Gastrocnemius medialis (tissue), 4 donors: ENCODE data around the gene ROCK1. TPM values are rescaled to one million over a fixed set of nuclear protein-coding genes. Genes with fewer than 3 reads are reported as not detected.

Source experiments
- ATAC-seq, 2 donors: fragments of 150-250 bp; one replicate each; pipeline ENCODE4 v1.9.1; 2016
- DNase-seq, 2 donors: peaks; one replicate each; pipeline ENCODE4 v3.0.0-alpha.2; 2019
- H3K27ac ChIP-seq, 4 donors: fragments of 200-600 bp; sonication (generic); 1 replicate in 1 of 4; 2 replicates in 3 of 4; pipeline ENCODE4 v1.5.1; 2016 to 2018; ENCODE audit warnings: mild to moderate bottlenecking in 2 of 4, moderate library complexity in 1 of 4
- H3K27me3 ChIP-seq, 3 donors: fragments of 200-600 bp; sonication (generic) in 2 of 3; 1 replicate in 1 of 3; 2 replicates in 2 of 3; pipeline versions ENCODE4 v1.5.1 to v1.6.0; 2016 to 2019; ENCODE audit warnings: mild to moderate bottlenecking in 1 of 3, moderate library complexity in 1 of 3
- H3K36me3 ChIP-seq, 2 donors: fragments of 200-600 bp; sonication (generic) in 1 of 2; one replicate each; pipeline ENCODE4 v1.5.1; 2017 to 2018
- H3K4me1 ChIP-seq, 2 donors: fragments of 200-600 bp; sonication (generic) in 1 of 2; one replicate each; pipeline ENCODE4 v1.5.1; 2016 to 2017; ENCODE audit warnings: mild to moderate bottlenecking in 2 of 2
- H3K4me3 ChIP-seq, 4 donors: fragments of 200-600 bp; sonication (generic) in 3 of 4; 1 replicate in 1 of 4; 2 replicates in 3 of 4; pipeline ENCODE4 v1.5.1; 2016 to 2019; ENCODE audit warnings: mild to moderate bottlenecking in 2 of 4
- H3K9me3 ChIP-seq, 3 donors: fragments of 200-600 bp; sonication (generic) in 2 of 3; 1 replicate in 1 of 3; 2 replicates in 2 of 3; pipeline ENCODE4 v1.5.1; 2016 to 2019
- CTCF ChIP-seq, 5 experiments: fragments of 450-650 bp in 3 of 5; fragments of 200-600 bp in 2 of 5; sonication (generic) in 2 of 5; IDR thresholded peaks in 4 of 5; conservative IDR thresholded peaks in 1 of 5; 1 replicate in 4 of 5; 2 replicates in 1 of 5; pipeline ENCODE4 v1.5.1; 2016 to 2019; ENCODE audit warnings: antibody characterized with exemption in 5 of 5, mild to moderate bottlenecking in 3 of 5, moderate library complexity in 3 of 5
- POLR2A ChIP-seq, 2 donors: fragments of 450-650 bp; IDR thresholded peaks; one replicate each; pipeline ENCODE4 v1.6.1; 2017; ENCODE audit warnings: antibody characterized with exemption in 2 of 2, mild to moderate bottlenecking in 2 of 2, moderate library complexity in 2 of 2
- in situ Hi-C, 4 donors: fragments of 200-750 bp; cut with MboI; loops; one replicate each; pipeline versions ENCODE4 v1.15.0 to v1.8.0; 2017; ENCODE audit warnings: low sequenced_read_pairs in 4 of 4
- intact Hi-C: fragments of 100-400 bp; cut with DNase I; formaldehyde crosslinking; loops from one replicate; pipeline ENCODE4 v1.15.1; 2023; ENCODE audit warnings: low total_unique reads
- total RNA-seq, 4 donors: library from RNA; depleted of rRNA; stranded (reverse); fragments of >200 nt; gene quantifications; one replicate each; pipeline versions ENCODE4 v1.1.0 to v1.2.3, GENCODE V29; 2016

ROCK1 gene
- total RNA-seq, 4 donors from 2014 or later, result 11.0 to 15.7 (median 12.7) TPM

GRCh38 chr18:21100146-21100545 lies 11.5 kb downstream of the ROCK1 start:
- no peaks in the 10 kb centered on the region for H3K9me3 ChIP-seq
- H3K36me3 ChIP-seq, result no peaks in the 10 kb centered on the region
- in situ Hi-C loops (no loop called here), intact Hi-C loops (loop anchor here (5.0 kb wide), 1 partner anchor 48 kb away; no protein-coding TSS in a partner anchor)
- H3K4me1 ChIP-seq, result peaks cover 46 to 54% of the 10 kb centered on the region in 2 donors
- no peaks in the 10 kb centered on the region for H3K27me3 ChIP-seq
- no peak overlapping the region for H3K4me3 ChIP-seq
- H3K27ac ChIP-seq, result no peak overlapping the region
- ATAC-seq, result no peak
- no peak for DNase-seq
- no peak for TF ChIP-seq CTCF (IDR thresholded peaks at IDR 0.05 in 4 of 5, conservative IDR thresholded peaks at IDR 0.05 in 1 of 5)
- no peak for TF ChIP-seq POLR2A (IDR thresholded peaks at IDR 0.05)

- Histone ChIP-seq H3K27me3 (no peaks in the 10 kb centered on the region), H3K36me3 (no peaks in the 10 kb centered on the region), H3K27ac (no peak overlapping the region), H3K9me3 (no peaks in the 10 kb centered on the region), H3K4me1 (peaks cover 39 to 51% of the 10 kb centered on the region in 2 donors), H3K4me3 (no peak overlapping the region)
- DNase-seq (no peak), ATAC-seq (no peak)
- in situ Hi-C loops, result no loop called here
- no peak for TF ChIP-seq CTCF (IDR thresholded peaks at IDR 0.05 in 4 of 5, conservative IDR thresholded peaks at IDR 0.05 in 1 of 5)
- no peak for TF ChIP-seq POLR2A (IDR thresholded peaks at IDR 0.05)
- intact Hi-C loops, result no loop called here
These were observed 12.2 kb downstream of the ROCK1 start for GRCh38 chr18:21099442-21099841.

GRCh38 chr18:21096760-21097159 lies 14.9 kb downstream of the ROCK1 start:
- Histone ChIP-seq H3K27ac (no peak overlapping the region), H3K4me1 (peaks cover 31 to 40% of the 10 kb centered on the region in 2 donors), H3K27me3 (no peaks in the 10 kb centered on the region), H3K4me3 (no peak overlapping the region), H3K36me3 (no peaks in the 10 kb centered on the region), H3K9me3 (no peaks in the 10 kb centered on the region)
- intact Hi-C loops (no loop called here), in situ Hi-C loops (no loop called here)
- ATAC-seq (no peak), DNase-seq (no peak)
- no peak for TF ChIP-seq CTCF (IDR thresholded peaks at IDR 0.05 in 4 of 5, conservative IDR thresholded peaks at IDR 0.05 in 1 of 5)
- no peak for TF ChIP-seq POLR2A (IDR thresholded peaks at IDR 0.05)

GRCh38 chr18:21093133-21093532 lies 18.5 kb downstream of the ROCK1 start:
- no peak overlapping the region for H3K4me3 ChIP-seq
- H3K27me3 ChIP-seq, result no peaks in the 10 kb centered on the region
- H3K4me1 ChIP-seq, result peaks cover 11 to 12% of the 10 kb centered on the region in 2 donors
- in situ Hi-C loops, result no loop called here
- DNase-seq, result no peak
- no peaks in the 10 kb centered on the region for H3K36me3 ChIP-seq
- H3K9me3 ChIP-seq, result no peaks in the 10 kb centered on the region
- TF ChIP-seq CTCF (IDR thresholded peaks at IDR 0.05 in 4 of 5, conservative IDR thresholded peaks at IDR 0.05 in 1 of 5) (no peak), POLR2A (IDR thresholded peaks at IDR 0.05) (no peak)
- no peak for ATAC-seq
- intact Hi-C loops, result no loop called here
- no peak overlapping the region for H3K27ac ChIP-seq

GRCh38 chr18:21090680-21091079 lies 20.9 kb downstream of the ROCK1 start:
- H3K4me3 ChIP-seq, result no peak overlapping the region
- TF ChIP-seq CTCF (IDR thresholded peaks at IDR 0.05 in 4 of 5, conservative IDR thresholded peaks at IDR 0.05 in 1 of 5), result no peak
- no peak for TF ChIP-seq POLR2A (IDR thresholded peaks at IDR 0.05)
- H3K27ac ChIP-seq, result no peak overlapping the region
- DNase-seq, result no peak
- in situ Hi-C loops (no loop called here), intact Hi-C loops (no loop called here)
- no peak for ATAC-seq
- H3K27me3 ChIP-seq, result no peaks in the 10 kb centered on the region
- peaks cover 9 to 13% of the 10 kb centered on the region in 2 donors for H3K4me1 ChIP-seq
- H3K9me3 ChIP-seq, result no peaks in the 10 kb centered on the region
- no peaks in the 10 kb centered on the region for H3K36me3 ChIP-seq
